Nephron (organoid): ENCODE measurements around the gene ARL15.

Experiments used
- H3K27ac Mint-ChIP-seq, 3 experiments: 2 replicates each; pipeline ENCODE4 v1.8.0; 2020; ENCODE audit warnings: mixed read lengths in 3 of 3, mild to moderate bottlenecking in 2 of 3, moderate library complexity in 1 of 3
- H3K27me3 Mint-ChIP-seq: 2 replicates; pipeline ENCODE4 v1.8.0; 2021; ENCODE audit warnings: low read depth, mild to moderate bottlenecking, moderate library complexity, mixed read lengths
- H3K36me3 Mint-ChIP-seq: 2 replicates; pipeline ENCODE4 v1.8.0; 2020; ENCODE audit warnings: low read depth, mixed read lengths
- H3K4me1 Mint-ChIP-seq: 2 replicates; pipeline ENCODE4 v1.8.0; 2020; ENCODE audit warnings: mixed read lengths
- H3K4me3 Mint-ChIP-seq, 3 experiments: 2 replicates each; pipeline ENCODE4 v1.8.0; 2020; ENCODE audit warnings: mild to moderate bottlenecking in 3 of 3, mixed read lengths in 3 of 3, moderate library complexity in 2 of 3
- H3K9me3 Mint-ChIP-seq: 2 replicates; pipeline ENCODE4 v1.8.0; 2020; ENCODE audit warnings: mixed read lengths
- CTCF ChIP-seq, 3 experiments: fragments of 200-600 bp; sonication (generic); IDR thresholded peaks; one replicate each; pipeline ENCODE4 v1.5.0; 2021; ENCODE audit warnings: antibody characterized with exemption in 3 of 3; ENCODE audit not compliant: unreplicated experiment in 3 of 3

ARL15 gene

GRCh38 chr5:53927668-53928247 lies 382.6 kb downstream of the ARL15 start:
- H3K27me3 Mint-ChIP-seq: no peaks in the 10 kb centered on the region
- no peaks in the 10 kb centered on the region for H3K36me3 Mint-ChIP-seq
- H3K9me3 Mint-ChIP-seq: no peaks in the 10 kb centered on the region
- H3K27ac Mint-ChIP-seq: peak overlapping the region; percentile 6 to 85 (median 38)
- TF ChIP-seq CTCF (IDR thresholded peaks at IDR 0.05; ENCODE audit: unreplicated experiment in 3 of 3): no peak
- H3K4me1 Mint-ChIP-seq: peaks cover 31% of the 10 kb centered on the region
- no peak overlapping the region for H3K4me3 Mint-ChIP-seq

DNA sequence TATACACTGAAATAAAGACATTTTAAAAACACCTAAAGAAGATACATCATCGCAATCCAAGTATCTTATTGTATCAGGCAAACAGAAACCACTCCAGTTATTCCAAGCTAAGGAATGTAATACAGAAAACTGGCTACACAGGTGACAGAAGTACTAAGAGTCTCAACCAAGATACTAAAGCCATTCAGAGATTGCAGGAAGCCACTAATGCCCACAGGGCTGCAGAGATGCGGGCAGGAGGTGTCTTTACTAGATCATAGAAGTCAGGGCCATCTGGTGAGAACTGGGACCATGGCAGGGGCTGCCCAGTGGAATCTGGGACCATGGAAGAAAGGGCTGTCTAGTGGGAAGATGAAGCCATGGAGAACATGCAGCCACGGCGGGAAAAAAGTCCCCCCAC lies 384.3 kb downstream of the ARL15 start:
- Mint-ChIP-seq H3K9me3 (no peaks in the 10 kb centered on the region), H3K4me3 (no peak overlapping the region), H3K36me3 (no peaks in the 10 kb centered on the region), H3K27ac (no peak overlapping the region), H3K27me3 (no peaks in the 10 kb centered on the region), H3K4me1 (peaks cover 31% of the 10 kb centered on the region)
- no peak for TF ChIP-seq CTCF (IDR thresholded peaks at IDR 0.05; ENCODE audit: unreplicated experiment in 3 of 3)

DNA sequence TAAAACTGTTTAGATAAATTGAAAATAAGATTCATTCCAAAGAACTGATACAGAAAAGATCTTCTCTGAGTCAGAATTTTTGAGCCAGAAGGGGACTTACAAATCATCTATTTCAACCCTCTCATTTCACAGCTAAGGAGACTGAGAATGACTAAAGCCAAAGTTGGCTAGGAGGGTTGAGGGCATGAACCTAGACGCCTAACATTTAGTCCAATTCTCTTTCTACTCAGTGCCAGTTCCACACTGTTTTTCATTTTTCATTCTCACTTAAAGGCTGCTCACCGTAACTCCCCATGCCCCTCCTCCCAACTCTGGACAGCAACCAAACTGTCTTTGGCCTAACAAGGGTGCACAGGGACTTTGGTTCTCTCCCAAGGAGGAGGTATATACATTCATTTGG lies 386.0 kb downstream of the ARL15 start:
- H3K4me3 Mint-ChIP-seq: no peak overlapping the region
- no peaks in the 10 kb centered on the region for H3K27me3 Mint-ChIP-seq

GRCh38 chr5:53923961-53924360 lies 386.4 kb downstream of the ARL15 start:
- TF ChIP-seq CTCF (IDR thresholded peaks at IDR 0.05; ENCODE audit: unreplicated experiment in 3 of 3): no peak
- Mint-ChIP-seq H3K27me3 (no peaks in the 10 kb centered on the region), H3K36me3 (no peaks in the 10 kb centered on the region), H3K4me3 (peak overlapping the region in 2 of 3 experiments; percentile 6 to 23), H3K4me1 (peaks cover 29% of the 10 kb centered on the region), H3K27ac (peak overlapping the region; percentile 90 to 94 (median 91)), H3K9me3 (no peaks in the 10 kb centered on the region)

More for the DNA sequence above, 386.0 kb downstream of the ARL15 start:
- Mint-ChIP-seq H3K36me3 (no peaks in the 10 kb centered on the region), H3K27ac (peak overlapping the region; percentile 90 to 94 (median 91)), H3K9me3 (no peaks in the 10 kb centered on the region), H3K4me1 (peaks cover 28% of the 10 kb centered on the region)
- no peak for TF ChIP-seq CTCF (IDR thresholded peaks at IDR 0.05; ENCODE audit: unreplicated experiment in 3 of 3)

GRCh38 chr5:53922508-53923498 lies 387.6 kb downstream of the ARL15 start:
- TF ChIP-seq CTCF (IDR thresholded peaks at IDR 0.05; ENCODE audit: unreplicated experiment in 3 of 3): no peak

More at GRCh38 chr5:53922508-53923498, 387.6 kb downstream of the ARL15 start:
- no peaks in the 10 kb centered on the region for H3K9me3 Mint-ChIP-seq
- H3K27ac Mint-ChIP-seq: peak overlapping the region; percentile 40 to 82 (median 53)
- H3K36me3 Mint-ChIP-seq: no peaks in the 10 kb centered on the region
- H3K4me1 Mint-ChIP-seq: peaks cover 25% of the 10 kb centered on the region
- H3K4me3 Mint-ChIP-seq: no peak overlapping the region
- no peaks in the 10 kb centered on the region for H3K27me3 Mint-ChIP-seq
